HepG2 (cell line): Measurements from ENCODE around the gene FRMD4B. TPM values are rescaled to one million over a fixed set of nuclear protein-coding genes. Genes with fewer than 3 reads are reported as not detected.

Experiments used
- ATAC-seq: fragments of 200-7000 bp; cut with Tn5 transposase; 3 replicates; pipeline ENCODE4 v1.9.1; 2020; ENCODE audit warnings: mild to moderate bottlenecking, moderate library complexity
- BruUV-seq: library from RNA; stranded (reverse); fragments of 400-500 nt; replicated peaks from 2 replicates; lab custom pipeline; 2021; lab: Mats Ljungman, UMichigan
- CTCF ChIA-PET: fragments of 300-600 bp; formaldehyde crosslinking; extraction: SDS; loops from one replicate; lab custom pipeline; 2021; ENCODE audit warnings: low total read pairs, inconsistent platforms, low intra/inter-chr PET ratio; lab: Yijun Ruan, JAX
- POLR2A ChIA-PET: fragments of 350-600 bp; sonication (Branson Sonifier 250); formaldehyde crosslinking; loops from one replicate; lab custom pipeline; 2020; ENCODE audit warnings: antibody characterized with exemption, inconsistent platforms; lab: Yijun Ruan, JAX
- DNase-seq: peaks from one replicate; pipeline ENCODE4 v3.0.0-alpha.2; 2015; ENCODE audit warnings: low spot score
- FAIRE-seq: peaks from 3 replicates; lab custom pipeline; 2011; peaks lifted over from hg19 to GRCh38; lab: Jason Lieb, UNC
- H2AFZ ChIP-seq: one replicate; pipeline ENCODE4 v1.6.1; 2011; ENCODE audit warnings: low read length, inconsistent platforms
- H3K27ac ChIP-seq: fragments of 300-600 bp; 3 replicates; pipeline ENCODE4 v1.8.0; 2011; ENCODE audit warnings: mixed run types, mild to moderate bottlenecking, mixed read lengths, low read length, inconsistent platforms; ENCODE audit not compliant: insufficient read depth; ENCODE audit errors: extremely low read length
- H3K27me3 ChIP-seq, 2 experiments: fragments of 200-600 bp in 1 of 2; 2 replicates in 1 of 2; 3 replicates in 1 of 2; pipeline versions ENCODE4 v1.6.0 to v1.8.0; 2011; ENCODE audit warnings: low read length in 2 of 2, mild to moderate bottlenecking in 2 of 2, moderate library complexity in 2 of 2, inconsistent platforms in 1 of 2; ENCODE audit not compliant: insufficient read depth in 2 of 2, control insufficient read depth in 1 of 2
- H3K36me3 ChIP-seq, 2 experiments: fragments of 200-600 bp in 1 of 2; replicated peaks in 1 of 2; 2 replicates in 1 of 2; 3 replicates in 1 of 2; pipeline versions ENCODE4 v1.5.1 to v1.8.0; 2011; ENCODE audit warnings: low read length in 2 of 2, inconsistent platforms in 1 of 2; ENCODE audit not compliant: insufficient read depth in 2 of 2, control insufficient read depth in 1 of 2
- H3K4me1 ChIP-seq: 2 replicates; pipeline ENCODE4 v1.5.1; 2012; ENCODE audit warnings: low read length, inconsistent platforms; ENCODE audit not compliant: insufficient read depth
- H3K4me2 ChIP-seq: 2 replicates; pipeline ENCODE4 v1.6.0; 2011; ENCODE audit warnings: low read depth, low read length, inconsistent platforms
- H3K4me3 ChIP-seq, 3 experiments: fragments of 200-600 bp in 1 of 3; sonication (generic), shearing (Covaris generic) in 1 of 3; replicated peaks in 1 of 3; 2 replicates each; pipeline ENCODE4 v1.5.1; 2011 to 2016; ENCODE audit warnings: low read length in 3 of 3, inconsistent platforms in 2 of 3, low read depth in 2 of 3, mild to moderate bottlenecking in 2 of 3, control low read depth in 1 of 3, mixed read lengths in 1 of 3; ENCODE audit not compliant: insufficient read depth in 1 of 3
- H3K79me2 ChIP-seq: one replicate; pipeline ENCODE4 v1.6.1; 2011; ENCODE audit warnings: low read length, inconsistent platforms; ENCODE audit not compliant: insufficient read depth
- H3K9ac ChIP-seq: 2 replicates; pipeline ENCODE4 v1.6.0; 2011; ENCODE audit warnings: mild to moderate bottlenecking, low read depth, low read length, inconsistent platforms; ENCODE audit not compliant: insufficient read depth
- H3K9me3 ChIP-seq: 2 replicates; pipeline ENCODE4 v1.5.1; 2012; ENCODE audit warnings: mild to moderate bottlenecking, low read length
- H4K20me1 ChIP-seq: 2 replicates; pipeline ENCODE4 v1.6.0; 2011; ENCODE audit warnings: inconsistent platforms, mild to moderate bottlenecking, low read length, moderate library complexity; ENCODE audit not compliant: insufficient read depth
- CEBPB ChIP-seq: IDR thresholded peaks from 2 replicates; pipeline ENCODE4 v1.6.1; 2011; ENCODE audit warnings: low read depth, low read length, improper control_type of control experiment, borderline replicate concordance
- CTCF ChIP-seq: sonication (generic); formaldehyde crosslinking; IDR thresholded peaks from 2 replicates; pipeline ENCODE4 v1.5.0; 2020; ENCODE audit warnings: mild to moderate bottlenecking, missing genetic modification reagents, moderate library complexity
- FOXJ3 ChIP-seq: sonication (generic); formaldehyde crosslinking; IDR thresholded peaks from 2 replicates; pipeline ENCODE4 v1.4.0; 2020; ENCODE audit warnings: missing genetic modification reagents, mild to moderate bottlenecking, borderline replicate concordance
- HNF4A ChIP-seq: sonication (generic); formaldehyde crosslinking; IDR thresholded peaks from 2 replicates; pipeline ENCODE4 v1.4.0; 2020; ENCODE audit warnings: missing genetic modification reagents
- KDM6A ChIP-seq: IDR thresholded peaks from 2 replicates; pipeline ENCODE4 v1.6.1; 2016; ENCODE audit warnings: low read depth
- NFE2L2 ChIP-seq: fragments of 150-350 bp; IDR thresholded peaks from 2 replicates; pipeline ENCODE4 v1.6.1; 2014; ENCODE audit warnings: low read length
- PAXIP1 ChIP-seq: sonication (generic); formaldehyde crosslinking; conservative IDR thresholded peaks from 2 replicates; pipeline ENCODE4 v1.4.0; 2020; ENCODE audit warnings: mild to moderate bottlenecking, missing genetic modification reagents, moderate library complexity
- RFX1 ChIP-seq: fragments of 450-650 bp; IDR thresholded peaks from 2 replicates; pipeline ENCODE4 v1.6.1; 2017
- RXRB ChIP-seq: IDR thresholded peaks from 2 replicates; pipeline ENCODE4 v1.6.1; 2016; ENCODE audit warnings: borderline replicate concordance, missing genetic modification reagents, missing compliant biosample characterization
- SSRP1 ChIP-seq: IDR thresholded peaks from 2 replicates; pipeline ENCODE4 v1.6.1; 2016; ENCODE audit warnings: control low read depth
- THAP9 ChIP-seq: sonication (generic); formaldehyde crosslinking; IDR thresholded peaks from 2 replicates; pipeline ENCODE4; 2020; ENCODE audit warnings: missing genetic modification reagents, mild to moderate bottlenecking, borderline replicate concordance
- TRIM24 ChIP-seq: sonication (generic); formaldehyde crosslinking; IDR thresholded peaks from 2 replicates; pipeline ENCODE4 v1.8.0; 2022; ENCODE audit warnings: mild to moderate bottlenecking, missing genetic modification reagents
- ZEB1 ChIP-seq: IDR thresholded peaks from 2 replicates; pipeline ENCODE4 v1.6.1; 2012; ENCODE audit warnings: mild to moderate bottlenecking, low read depth, inconsistent platforms; ENCODE audit not compliant: insufficient replicate concordance
- WGBS: methylation state at CpG from one replicate; pipeline ENCODE4 v1.1.6; 2017; ENCODE audit warnings: low lambda C conversion rate; 5-methylcytosine and 5-hydroxymethylcytosine counted together
- in situ Hi-C: cut with HindIII; loops from 2 replicates; pipeline ENCODE4 v1.10.0; 2017; ENCODE audit warnings: low pct_unique_long_range_greater_than_20kb; ENCODE audit not compliant: extremely low pct_ligation_motif_present
- intact Hi-C: fragments of 100-400 bp; cut with micrococcal nuclease; formaldehyde crosslinking; loops from one replicate; pipeline ENCODE4 v1.10.0; 2022; ENCODE audit not compliant: unreplicated experiment
- polyA plus RNA-seq, 8 experiments: library from polyadenylated mRNA; depleted of rRNA in 3 of 8; stranded (reverse) in 7 of 8; unstranded in 1 of 8; fragments of >200 nt; fragmentation: Illumina TruSeq in 4 of 8; extraction: Trizol in 4 of 8; gene quantifications; 2 replicates each; pipeline versions ENCODE4 v1.2.1 to v1.2.3, GENCODE V29; 2011 to 2016; ENCODE audit warnings: low read depth in 4 of 8, missing spikeins in 1 of 8, mixed read lengths in 1 of 8; ENCODE audit not compliant: insufficient read depth in 1 of 8
- total RNA-seq, 5 experiments: library from RNA; depleted of rRNA; stranded (reverse); fragments of >200 nt; fragmentation: Illumina TruSeq; extraction: Trizol; gene quantifications; 2 replicates each; pipeline ENCODE4 v1.2.3, GENCODE V29; 2016; ENCODE audit warnings: low read depth in 1 of 5
- TF ChIP-seq, protein P1 (sequence below): IDR thresholded peaks from 2 replicates; pipeline ENCODE4 v1.6.1; 2016; ENCODE audit warnings: missing compliant biosample characterization, missing genetic modification reagents, borderline replicate concordance

FRMD4B gene
- total and polyA plus RNA-seq, 2 of the 13 experiments (the other 11 are each of a cell fraction or from before 2014, with no cell fraction given) = 3.0 to 3.3 TPM

- 27% methylated on average over 5 of the region's 5 CpGs for WGBS
- H3K36me3 ChIP-seq = peaks cover 1 to 7% of the 10 kb centered on the region in 2 experiments; a peak in 3 of 5 replicates
- peak overlapping the region; percentile 84 for H3K4me2 ChIP-seq
- intact Hi-C loops = loop anchor here (1.0 kb wide), 1 partner anchor 21 kb away; no protein-coding TSS in a partner anchor
- TSS peak; percentile 30 for BruUV-seq
- ATAC-seq = peak; percentile 81
- peak overlapping the region; percentile 46 for H2AFZ ChIP-seq
- ChIA-PET POLR2A (interaction anchor here (1.7 kb wide), 1 partner anchor 21 kb away, joined by 10 read pairs; no protein-coding TSS in a partner anchor), CTCF (no interaction called here)
- H3K4me1 ChIP-seq = peaks cover 54% of the 10 kb centered on the region
- peak overlapping the region; percentile 93 for H3K27ac ChIP-seq
- H3K27me3 ChIP-seq = no peaks in the 10 kb centered on the region
- H3K79me2 ChIP-seq = no peaks in the 10 kb centered on the region
- no peaks in the 10 kb centered on the region for H4K20me1 ChIP-seq
- peak; percentile 93 for DNase-seq
- in situ Hi-C loops = no loop called here
- no peaks in the 10 kb centered on the region for H3K9me3 ChIP-seq
- H3K9ac ChIP-seq = peak overlapping the region; percentile 73
- no peak for FAIRE-seq
- peak overlapping the region in 1 of 3 experiments; percentile 57; a peak in 3 of 6 replicates for H3K4me3 ChIP-seq
- TF ChIP-seq PAXIP1 (CRISPR knock-in tag) = peak; percentile 77
- no peak for TF ChIP-seq SSRP1 (CRISPR knock-in tag)
- TF ChIP-seq, protein P1, sequence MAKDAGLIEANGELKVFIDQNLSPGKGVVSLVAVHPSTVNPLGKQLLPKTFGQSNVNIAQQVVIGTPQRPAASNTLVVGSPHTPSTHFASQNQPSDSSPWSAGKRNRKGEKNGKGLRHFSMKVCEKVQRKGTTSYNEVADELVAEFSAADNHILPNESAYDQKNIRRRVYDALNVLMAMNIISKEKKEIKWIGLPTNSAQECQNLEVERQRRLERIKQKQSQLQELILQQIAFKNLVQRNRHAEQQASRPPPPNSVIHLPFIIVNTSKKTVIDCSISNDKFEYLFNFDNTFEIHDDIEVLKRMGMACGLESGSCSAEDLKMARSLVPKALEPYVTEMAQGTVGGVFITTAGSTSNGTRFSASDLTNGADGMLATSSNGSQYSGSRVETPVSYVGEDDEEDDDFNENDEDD (CRISPR knock-in tag) = no peak
- TF ChIP-seq FOXJ3 (CRISPR knock-in tag) = peak; percentile 14; the same call in 1 of the 2 replicates
- no peak for TF ChIP-seq TRIM24
- no peak for TF ChIP-seq THAP9 (CRISPR knock-in tag)
- peak; percentile 75 for TF ChIP-seq NFE2L2
- peak; percentile 35 for TF ChIP-seq KDM6A (CRISPR knock-in tag)
- peak; percentile 34 for TF ChIP-seq ZEB1
- TF ChIP-seq CTCF (CRISPR knock-in tag) = no peak
- TF ChIP-seq RFX1 = peak; percentile 60
- peak; percentile 47; the same call in 1 of the 2 replicates for TF ChIP-seq CEBPB
- peak; percentile 77 for TF ChIP-seq HNF4A (CRISPR knock-in tag)
- peak; percentile 28; the same call in 1 of the 2 replicates for TF ChIP-seq RXRB (CRISPR knock-in tag)
Measured at GRCh38 chr3:69178838-69179739, 206.8 kb downstream of the FRMD4B start.
